HG03108 (cell line): ENCODE results near the gene SPAG4.
A peak's percentile ranks its signal among the peaks of the same experiment; 100 is the strongest.

Source experiments
- ATAC-seq: cut with Tn5 transposase; IDR thresholded peaks from one replicate; pipeline ENCODE4 v1.9.1; 2021; ENCODE audit warnings: moderate library complexity; ENCODE audit not compliant: unreplicated experiment

Gene SPAG4

GRCh38 chr20:35652641-35653429, 37.2 kb downstream of the SPAG4 start:
- no peak for ATAC-seq

GRCh38 chr20:35653430-35653734, 37.8 kb downstream of the SPAG4 start:
- ATAC-seq: no peak

- no peak for ATAC-seq
These were observed 38.3 kb downstream of the SPAG4 start for GRCh38 chr20:35653893-35654292.

GRCh38 chr20:35654415-35654814, 38.8 kb downstream of the SPAG4 start:
- no peak for ATAC-seq

- ATAC-seq: no peak
These were observed 41.6 kb downstream of the SPAG4 start for GRCh38 chr20:35657271-35657670.

GRCh38 chr20:35660122-35660937, 44.7 kb downstream of the SPAG4 start:
- ATAC-seq: no peak

GRCh38 chr20:35661053-35661452, 45.4 kb downstream of the SPAG4 start:
- ATAC-seq: no peak

GRCh38 chr20:35661908-35662307, 46.3 kb downstream of the SPAG4 start:
- no peak for ATAC-seq

GRCh38 chr20:35662551-35662950, 46.9 kb downstream of the SPAG4 start:
- no peak for ATAC-seq

- peak; percentile 23 for ATAC-seq
These were observed 48.2 kb downstream of the SPAG4 start for GRCh38 chr20:35663516-35664465.

- ATAC-seq: peak; percentile 78
These were observed 49.0 kb downstream of the SPAG4 start, which contains the start of the genes CPNE1 and RBM12 for GRCh38 chr20:35664466-35665206. Gene CPNE1, minus strand, starts transcription at chr20:35664900. Its CDS starts 31,977 bp downstream, at chr20:35632923. Gene RBM12, minus strand, starts transcription at chr20:35664900. Its CDS starts 9,578 bp downstream, at chr20:35655322.

- no peak for ATAC-seq
These were observed 50.3 kb downstream of the SPAG4 start for GRCh38 chr20:35665949-35666288.

- ATAC-seq: no peak
These were observed 53.6 kb downstream of the SPAG4 start for GRCh38 chr20:35669221-35669620.

- no peak for ATAC-seq
These were observed 54.1 kb downstream of the SPAG4 start for GRCh38 chr20:35669681-35670080.
